GM19468 (cell line): Measurements from ENCODE around the gene NOS1AP.

Experiments
- ATAC-seq: cut with Tn5 transposase; IDR thresholded peaks from one replicate; pipeline ENCODE4 v1.9.1; 2021; ENCODE audit warnings: mild to moderate bottlenecking, moderate library complexity, moderate number of reproducible peaks; ENCODE audit not compliant: unreplicated experiment; ENCODE audit errors: extremely low read depth

Gene NOS1AP

GRCh38 chr1:162087111-162087510 is 17.6 kb downstream of the NOS1AP start:
- ATAC-seq, result no peak

DNA sequence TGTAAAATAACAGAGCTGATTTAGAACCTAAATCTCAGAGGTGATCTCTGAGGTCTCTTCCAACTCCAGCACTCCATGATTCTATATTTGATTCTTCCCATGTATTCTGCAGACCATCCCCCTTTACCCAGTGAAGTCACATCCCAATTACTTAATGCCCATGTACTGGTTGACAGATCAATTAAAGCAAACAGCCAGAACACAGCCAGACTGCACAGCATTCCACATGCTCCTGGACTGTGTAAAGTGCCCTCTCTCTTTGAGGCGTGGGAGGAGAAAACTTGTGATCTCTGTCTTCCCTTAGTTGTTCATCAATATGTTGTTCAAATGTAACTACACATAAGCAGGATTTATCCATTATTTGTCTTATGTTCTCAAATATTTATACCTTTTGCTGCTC is 18.1 kb downstream of the NOS1AP start:
- no peak for ATAC-seq

- ATAC-seq, result no peak
Observed at GRCh38 chr1:162088281-162088969, 18.9 kb downstream of the NOS1AP start.

DNA sequence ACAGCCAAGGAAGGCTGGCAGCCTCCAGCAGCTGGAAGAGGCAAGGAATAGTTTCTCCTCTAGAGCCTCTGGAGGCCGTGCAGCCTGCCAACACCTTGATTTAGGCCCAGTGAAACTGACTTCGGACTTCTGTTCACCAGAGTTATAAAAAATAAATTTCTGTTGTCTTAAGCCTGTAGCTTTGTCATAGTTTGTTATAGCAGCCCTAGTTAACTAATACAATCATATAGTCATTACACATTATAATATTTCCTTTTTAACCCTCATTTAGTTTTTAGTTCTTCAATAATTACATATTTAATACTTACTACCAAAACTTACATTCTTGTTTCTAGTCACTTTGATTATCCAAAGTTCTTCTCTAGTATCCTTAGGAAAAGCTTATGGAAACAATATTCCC is 20.3 kb downstream of the NOS1AP start:
- no peak for ATAC-seq

- ATAC-seq, result no peak
Observed at GRCh38 chr1:162090378-162090777, 20.9 kb downstream of the NOS1AP start.

DNA sequence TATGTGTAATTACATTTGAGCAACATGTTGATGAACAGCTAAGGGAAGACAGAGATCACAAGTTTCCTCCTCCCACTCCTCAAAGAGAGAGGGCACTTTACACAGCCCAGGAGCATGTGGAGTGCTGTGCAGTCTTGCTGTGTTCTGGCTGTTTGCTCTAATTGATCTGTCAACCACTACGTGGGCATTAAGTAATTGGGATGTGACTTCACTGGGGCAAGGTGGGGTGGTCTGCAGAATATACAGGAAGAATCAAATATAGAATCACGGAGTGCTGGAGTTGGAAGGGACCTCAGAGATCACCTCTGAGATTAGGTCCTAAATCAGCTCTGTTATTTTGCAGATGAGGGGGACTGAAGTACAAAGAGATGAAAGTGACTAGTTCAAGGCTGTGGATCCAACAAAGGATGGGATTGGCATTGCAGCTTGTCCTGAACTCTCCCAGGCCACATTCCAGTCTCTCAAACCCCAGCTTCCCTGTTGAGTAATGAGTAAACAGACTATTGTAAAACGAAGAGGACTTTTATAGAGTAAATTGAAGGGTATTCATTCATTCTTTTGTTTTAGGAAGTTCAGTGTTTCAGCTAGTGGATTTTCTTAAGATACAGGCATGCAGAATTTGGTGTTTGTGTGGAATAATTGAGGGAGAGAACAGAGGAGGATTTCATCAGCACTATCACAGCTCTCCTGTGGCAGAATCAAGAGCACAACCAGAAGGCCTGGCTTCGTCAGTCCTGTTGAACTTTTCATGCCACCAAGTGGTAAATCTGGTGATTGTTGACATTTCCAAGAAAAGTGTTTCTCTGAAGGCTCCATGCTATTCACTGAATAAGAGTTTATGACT is 22.4 kb downstream of the NOS1AP start:
- ATAC-seq, result no peak

GRCh38 chr1:162093095-162093494 is 23.6 kb downstream of the NOS1AP start:
- no peak for ATAC-seq

GRCh38 chr1:162094271-162094670 is 24.8 kb downstream of the NOS1AP start:
- ATAC-seq, result no peak

- no peak for ATAC-seq
Observed at GRCh38 chr1:162094723-162095122, 25.2 kb downstream of the NOS1AP start.

DNA sequence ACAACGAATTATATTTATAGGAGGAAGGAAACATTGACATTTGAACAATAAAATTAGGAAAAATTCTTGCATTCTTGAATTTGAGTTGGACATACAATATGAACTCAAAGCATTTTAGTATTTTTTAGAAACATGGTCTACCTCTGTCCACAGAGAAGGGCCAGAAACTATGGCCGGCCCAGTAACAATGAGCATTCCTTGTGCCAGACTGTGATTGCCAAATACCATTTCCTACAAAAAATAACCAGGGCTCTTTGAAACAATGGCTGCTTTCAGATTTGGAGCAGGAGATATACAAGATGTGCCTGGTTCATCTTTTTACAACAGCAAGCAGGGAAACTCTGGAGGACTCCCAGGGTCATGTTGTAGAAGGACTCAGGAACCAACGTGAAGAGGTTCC is 38.4 kb downstream of the NOS1AP start:
- no peak for ATAC-seq

- ATAC-seq, result no peak
Observed at GRCh38 chr1:162108426-162108825, 38.9 kb downstream of the NOS1AP start.

- no peak for ATAC-seq
Observed at GRCh38 chr1:162110910-162111309, 41.4 kb downstream of the NOS1AP start.

GRCh38 chr1:162111572-162111971 is 42.1 kb downstream of the NOS1AP start:
- ATAC-seq, result no peak

GRCh38 chr1:162113419-162113818 is 43.9 kb downstream of the NOS1AP start:
- ATAC-seq, result no peak

DNA sequence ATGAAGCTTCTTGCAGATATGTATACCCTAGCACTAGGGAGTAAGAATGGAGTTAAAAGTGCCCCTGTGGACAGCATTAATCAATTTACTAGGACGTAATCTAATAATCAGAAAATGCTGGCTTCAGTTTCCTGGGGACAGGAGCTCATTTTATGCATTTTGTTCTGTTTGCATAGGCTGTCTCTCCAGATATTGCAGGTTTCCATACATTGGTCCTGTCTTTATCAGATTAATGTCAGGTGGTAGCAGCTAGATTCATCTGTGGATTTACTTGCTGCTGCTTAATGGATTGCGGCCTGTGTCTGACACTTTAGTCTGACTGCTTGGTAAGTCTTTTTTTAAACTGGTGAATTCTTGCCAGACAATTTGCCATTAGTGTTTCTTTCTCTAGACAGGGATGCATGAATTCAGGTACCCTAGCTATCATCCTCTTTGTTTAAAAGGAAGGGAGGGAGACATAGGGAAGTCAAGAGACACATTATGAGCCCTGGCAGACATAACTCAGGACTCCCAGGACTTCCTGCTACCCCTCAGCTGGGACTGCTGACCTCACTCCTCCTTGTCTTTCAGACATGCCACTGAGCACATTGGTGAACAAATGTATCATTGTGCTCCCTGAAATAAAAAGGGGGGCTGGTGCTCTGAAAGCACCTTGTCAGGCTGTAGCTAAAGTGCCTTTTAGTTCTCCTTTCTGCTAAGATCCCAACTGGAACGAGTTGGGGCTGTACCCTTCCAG is 47.7 kb downstream of the NOS1AP start:
- ATAC-seq, result no peak

GRCh38 chr1:162118063-162118462 is 48.6 kb downstream of the NOS1AP start:
- no peak for ATAC-seq

- no peak for ATAC-seq
Observed at GRCh38 chr1:162128693-162129356, 59.3 kb downstream of the NOS1AP start.

DNA sequence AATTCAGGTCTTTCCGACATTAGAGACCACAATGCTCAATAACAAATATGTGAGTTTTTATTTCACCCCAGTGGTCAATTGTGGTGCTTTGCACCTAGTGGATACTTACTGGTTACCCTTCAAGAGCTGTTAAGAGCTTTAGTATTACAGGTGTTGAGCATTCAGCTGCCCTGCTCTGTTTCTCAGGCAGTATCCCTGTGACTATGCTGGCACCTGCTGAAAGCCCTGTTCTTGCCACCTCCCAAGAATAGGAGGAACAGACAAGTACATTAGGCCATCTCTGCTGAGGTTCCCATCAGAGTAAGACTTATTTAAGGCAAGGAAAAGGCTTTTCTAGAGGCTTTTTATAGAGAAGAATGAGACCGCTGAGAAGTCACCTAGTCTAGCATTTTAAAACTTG is 60.8 kb downstream of the NOS1AP start:
- ATAC-seq, result no peak

DNA sequence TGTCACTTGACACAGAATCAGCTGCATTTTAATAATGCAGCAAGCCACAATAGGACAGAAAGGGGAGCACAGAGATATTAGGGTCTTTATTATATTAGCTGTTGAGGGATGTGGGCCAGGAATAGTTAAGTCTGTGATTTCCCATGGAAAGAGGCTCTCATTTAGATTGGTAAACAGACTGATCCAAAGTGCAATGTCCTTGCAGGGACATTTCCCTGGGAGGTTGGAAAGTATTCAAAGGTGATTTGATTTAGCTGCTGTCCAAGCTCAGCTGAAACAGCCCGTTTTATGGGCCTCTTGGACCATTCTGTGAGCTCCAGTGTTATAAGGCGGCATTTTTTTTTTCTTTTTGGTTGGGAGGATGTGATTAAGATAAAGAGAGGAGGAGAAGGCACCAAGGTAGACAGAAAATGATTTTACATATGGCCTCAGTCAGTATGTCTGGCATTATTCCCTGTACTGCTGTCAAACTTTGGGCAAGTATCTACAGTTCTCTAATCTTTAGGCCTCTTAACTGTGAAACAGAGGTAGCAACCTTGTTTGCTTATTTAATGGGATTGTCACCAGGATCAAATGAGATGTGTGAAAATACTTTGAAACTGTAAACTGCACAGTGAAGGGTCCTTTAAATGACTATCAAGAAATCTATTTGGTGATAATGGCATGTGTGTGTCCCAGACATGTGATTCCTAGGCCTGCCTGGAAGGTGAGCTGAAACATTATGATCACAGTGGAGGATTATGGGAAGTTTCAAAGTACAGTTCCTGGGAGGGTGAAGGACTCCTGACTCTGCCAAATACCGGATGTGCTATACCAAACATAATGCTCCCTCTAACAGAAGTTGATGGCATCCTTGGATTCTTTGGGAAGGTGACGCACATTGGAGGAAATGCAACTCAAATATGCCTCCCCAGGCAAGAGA is 62.2 kb downstream of the NOS1AP start:
- ATAC-seq, result no peak
